ENCODE measurements around the gene AREL1. TPM values are rescaled to one million over a fixed set of nuclear protein-coding genes. Genes with fewer than 3 reads are reported as not detected.

The AREL1 gene
- total RNA-seq, 6 experiments from 2014 or later = 36.7 to 42.3 (median 40.6) TPM

DNA sequence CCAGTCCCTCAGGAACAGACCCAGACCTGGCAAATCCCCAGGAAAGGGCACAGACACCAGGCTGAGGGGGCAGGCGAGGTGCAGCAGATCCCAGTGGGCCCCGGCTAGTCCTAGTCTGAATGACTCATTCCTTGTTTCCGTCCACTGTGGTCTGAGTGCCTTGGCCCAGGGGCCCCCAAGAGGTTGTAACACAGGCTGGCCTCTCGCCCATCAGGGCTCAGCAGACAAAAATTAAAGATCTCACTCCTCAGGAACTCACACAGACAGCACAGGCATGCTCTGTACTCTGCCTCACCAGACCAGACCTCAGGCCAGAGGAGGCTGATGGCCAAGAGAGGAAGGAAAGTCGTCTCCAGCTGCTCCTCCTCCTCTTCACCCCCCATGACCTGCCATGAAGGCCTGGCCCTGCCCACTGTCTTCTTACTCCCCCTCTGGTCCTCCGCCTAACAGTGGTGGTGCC, 93.2 kb downstream of the AREL1 start:
- Mint-ChIP-seq H3K4me3 (peak overlapping the region; percentile 77), H3K4me1 (ENCODE audit: low read depth) (peaks cover 81% of the 10 kb centered on the region), H3K27ac (peak overlapping the region; percentile 97), H3K36me3 (ENCODE audit: low read depth) (no peaks in the 10 kb centered on the region), H3K27me3 (ENCODE audit: insufficient read depth) (no peaks in the 10 kb centered on the region; the same call in 1 of the 2 replicates), H3K9me3 (no peaks in the 10 kb centered on the region)
- DNase-seq = peak; percentile 99
- TF ChIP-seq, protein P1, sequence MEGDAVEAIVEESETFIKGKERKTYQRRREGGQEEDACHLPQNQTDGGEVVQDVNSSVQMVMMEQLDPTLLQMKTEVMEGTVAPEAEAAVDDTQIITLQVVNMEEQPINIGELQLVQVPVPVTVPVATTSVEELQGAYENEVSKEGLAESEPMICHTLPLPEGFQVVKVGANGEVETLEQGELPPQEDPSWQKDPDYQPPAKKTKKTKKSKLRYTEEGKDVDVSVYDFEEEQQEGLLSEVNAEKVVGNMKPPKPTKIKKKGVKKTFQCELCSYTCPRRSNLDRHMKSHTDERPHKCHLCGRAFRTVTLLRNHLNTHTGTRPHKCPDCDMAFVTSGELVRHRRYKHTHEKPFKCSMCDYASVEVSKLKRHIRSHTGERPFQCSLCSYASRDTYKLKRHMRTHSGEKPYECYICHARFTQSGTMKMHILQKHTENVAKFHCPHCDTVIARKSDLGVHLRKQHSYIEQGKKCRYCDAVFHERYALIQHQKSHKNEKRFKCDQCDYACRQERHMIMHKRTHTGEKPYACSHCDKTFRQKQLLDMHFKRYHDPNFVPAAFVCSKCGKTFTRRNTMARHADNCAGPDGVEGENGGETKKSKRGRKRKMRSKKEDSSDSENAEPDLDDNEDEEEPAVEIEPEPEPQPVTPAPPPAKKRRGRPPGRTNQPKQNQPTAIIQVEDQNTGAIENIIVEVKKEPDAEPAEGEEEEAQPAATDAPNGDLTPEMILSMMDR (IDR thresholded peaks at IDR 0.05) = no peak

DNA sequence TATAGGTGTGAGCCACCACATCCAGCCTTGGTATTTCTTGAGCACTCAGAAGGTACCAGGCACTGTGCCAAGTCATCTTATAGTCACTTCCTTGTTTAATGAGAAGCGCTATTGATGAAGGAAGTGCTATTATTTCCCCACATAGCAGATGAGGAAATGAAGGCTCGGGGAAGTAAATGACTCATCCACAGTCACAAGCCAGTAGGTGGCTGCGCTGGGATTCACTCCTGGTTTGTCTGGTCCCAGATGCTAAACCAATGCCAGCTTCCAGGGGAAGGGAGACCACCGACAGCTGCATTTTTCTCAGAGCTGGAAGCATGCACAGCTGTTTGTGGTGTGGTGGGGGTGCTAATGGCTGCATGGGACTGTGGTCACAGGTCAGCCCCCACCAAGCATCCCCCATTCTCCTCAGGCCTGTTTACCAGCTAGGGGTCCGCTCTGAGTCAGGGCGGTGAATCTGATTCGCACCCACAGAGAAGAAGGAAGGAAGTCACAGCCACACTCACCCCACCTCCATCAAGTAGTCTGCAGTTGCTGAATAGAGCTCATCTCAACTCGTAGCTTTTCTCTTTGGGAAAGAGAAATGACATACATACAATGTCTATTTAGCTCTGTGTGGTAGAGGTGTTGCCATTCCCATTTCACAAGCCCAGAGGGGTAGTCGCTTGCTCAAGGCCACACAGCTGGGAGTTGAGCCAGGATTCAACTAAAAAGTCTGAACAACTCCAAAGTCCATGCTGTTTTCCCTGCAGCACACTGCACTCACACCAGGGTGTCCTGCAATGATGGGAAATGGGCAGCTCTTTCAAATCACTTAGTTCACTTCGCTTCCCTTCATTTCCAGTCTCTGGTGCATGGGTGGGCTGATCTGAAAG, 94.6 kb downstream of the AREL1 start:
- Mint-ChIP-seq H3K4me1 (ENCODE audit: low read depth) (peaks cover 95% of the 10 kb centered on the region), H3K27ac (peak overlapping the region; percentile 97), H3K36me3 (ENCODE audit: low read depth) (0 out of 2 replicates have a peak, but pooled peaks cover 5% of the 10 kb centered on the region), H3K27me3 (ENCODE audit: insufficient read depth) (no peaks in the 10 kb centered on the region), H3K4me3 (peak overlapping the region; percentile 55), H3K9me3 (no peaks in the 10 kb centered on the region)
- peak; percentile 65 for DNase-seq
- TF ChIP-seq, protein P1 (IDR thresholded peaks at IDR 0.05) = no peak

DNA sequence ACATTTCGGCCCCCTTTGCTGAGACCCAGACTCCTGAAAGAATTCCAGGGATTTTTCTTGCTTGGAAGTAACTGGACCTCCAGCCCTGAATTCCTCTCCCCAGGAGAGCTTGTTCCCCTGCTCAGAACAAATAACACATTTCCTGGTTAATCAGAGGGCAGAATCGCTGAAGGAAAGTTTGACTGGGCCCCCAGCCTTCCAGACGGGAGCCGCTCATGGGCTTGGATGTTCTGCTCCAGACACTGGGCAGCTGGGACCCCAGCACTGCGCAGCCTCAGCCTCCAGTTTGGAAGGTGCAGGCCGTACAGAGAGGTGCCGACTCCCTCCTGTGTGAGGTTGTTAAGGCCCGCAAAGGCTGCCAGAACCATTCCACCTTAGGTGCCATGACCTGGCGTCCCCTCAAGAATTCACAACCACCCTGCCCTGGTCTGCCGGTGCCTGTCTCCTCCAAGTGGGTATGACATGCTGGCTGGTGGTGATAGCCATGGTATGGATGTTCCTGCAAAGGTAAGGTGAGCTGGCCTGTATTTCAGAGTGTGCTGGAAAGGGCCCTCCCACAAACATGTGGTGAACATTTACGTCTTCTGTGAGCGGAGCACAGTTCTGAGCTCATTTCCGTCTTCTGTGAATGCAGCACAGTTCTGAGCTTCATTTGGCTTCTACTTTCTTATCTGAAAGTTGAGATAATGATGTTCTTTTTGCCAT, 95.7 kb downstream of the AREL1 start:
- H3K36me3 Mint-ChIP-seq (ENCODE audit: low read depth) = 0 out of 2 replicates have a peak, but pooled peaks cover 5% of the 10 kb centered on the region
- H3K9me3 Mint-ChIP-seq = no peaks in the 10 kb centered on the region
- TF ChIP-seq, protein P1 (IDR thresholded peaks at IDR 0.05) = no peak
- H3K4me1 Mint-ChIP-seq (ENCODE audit: low read depth) = peaks cover 88% of the 10 kb centered on the region
- peak overlapping the region; percentile 78; the same call in 1 of the 2 replicates for H3K4me3 Mint-ChIP-seq
- peak overlapping the region; percentile 97 for H3K27ac Mint-ChIP-seq
- H3K27me3 Mint-ChIP-seq (ENCODE audit: insufficient read depth) = no peaks in the 10 kb centered on the region
- DNase-seq = no peak

DNA sequence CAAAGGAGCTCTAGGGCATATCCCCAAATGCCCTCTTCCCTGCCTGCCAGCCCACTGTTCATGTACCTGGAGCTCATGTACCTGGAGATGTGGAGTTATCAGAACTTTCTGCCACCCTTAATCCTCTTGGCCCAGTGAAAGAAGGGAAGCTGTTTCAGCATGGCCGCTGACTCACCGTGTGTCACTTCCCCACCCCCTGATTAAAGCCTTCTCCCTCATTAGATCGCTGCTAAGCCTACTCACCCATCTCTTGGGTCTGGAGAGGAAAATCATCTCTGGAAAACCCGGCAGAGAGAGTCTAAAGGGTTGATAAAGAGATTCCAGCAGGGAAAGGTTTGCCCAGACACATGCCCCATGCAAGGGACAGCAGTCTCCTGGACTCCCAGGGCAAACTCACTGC, 96.4 kb downstream of the AREL1 start:
- Mint-ChIP-seq H3K4me3 (peak overlapping the region; percentile 78), H3K27me3 (ENCODE audit: insufficient read depth) (no peaks in the 10 kb centered on the region), H3K27ac (peak overlapping the region; percentile 97), H3K4me1 (ENCODE audit: low read depth) (peaks cover 82% of the 10 kb centered on the region), H3K36me3 (ENCODE audit: low read depth) (0 out of 2 replicates have a peak, but pooled peaks cover 5% of the 10 kb centered on the region), H3K9me3 (no peaks in the 10 kb centered on the region)
- DNase-seq = peak; percentile 85
- TF ChIP-seq, protein P1 (IDR thresholded peaks at IDR 0.05) = no peak

DNA sequence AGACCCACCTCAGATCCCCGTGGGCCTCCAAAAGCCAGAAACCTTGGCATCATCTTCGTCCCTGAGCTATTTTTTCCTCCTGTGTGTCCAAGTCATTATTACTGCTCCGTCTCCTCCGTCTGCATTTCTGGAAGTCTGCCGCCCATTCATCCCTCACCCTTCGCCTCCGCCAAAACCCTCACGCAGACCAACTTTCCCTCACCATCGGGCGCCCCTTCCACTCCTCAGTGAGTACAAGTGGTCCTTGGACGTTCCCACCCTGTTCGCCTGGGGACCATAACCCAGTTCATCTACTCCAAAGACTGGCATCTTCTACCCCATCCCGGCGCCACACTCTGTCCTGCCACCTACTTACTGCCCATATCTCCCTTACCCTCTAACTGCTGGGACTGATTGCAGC, 97.1 kb downstream of the AREL1 start:
- no peak for DNase-seq
- H3K4me3 Mint-ChIP-seq = peak overlapping the region; percentile 42

More for the DNA sequence above, 97.1 kb downstream of the AREL1 start:
- peak overlapping the region; percentile 97 for H3K27ac Mint-ChIP-seq
- 0 out of 2 replicates have a peak, but pooled peaks cover 5% of the 10 kb centered on the region for H3K36me3 Mint-ChIP-seq (ENCODE audit: low read depth)
- no peaks in the 10 kb centered on the region for H3K9me3 Mint-ChIP-seq
- H3K27me3 Mint-ChIP-seq (ENCODE audit: insufficient read depth) = no peaks in the 10 kb centered on the region
- H3K4me1 Mint-ChIP-seq (ENCODE audit: low read depth) = peaks cover 78% of the 10 kb centered on the region
- TF ChIP-seq, protein P1 (IDR thresholded peaks at IDR 0.05) = no peak

Data from HFFc6 (cell line).